ENCODE results near the gene CLEC11A.

CLEC11A gene

DNA sequence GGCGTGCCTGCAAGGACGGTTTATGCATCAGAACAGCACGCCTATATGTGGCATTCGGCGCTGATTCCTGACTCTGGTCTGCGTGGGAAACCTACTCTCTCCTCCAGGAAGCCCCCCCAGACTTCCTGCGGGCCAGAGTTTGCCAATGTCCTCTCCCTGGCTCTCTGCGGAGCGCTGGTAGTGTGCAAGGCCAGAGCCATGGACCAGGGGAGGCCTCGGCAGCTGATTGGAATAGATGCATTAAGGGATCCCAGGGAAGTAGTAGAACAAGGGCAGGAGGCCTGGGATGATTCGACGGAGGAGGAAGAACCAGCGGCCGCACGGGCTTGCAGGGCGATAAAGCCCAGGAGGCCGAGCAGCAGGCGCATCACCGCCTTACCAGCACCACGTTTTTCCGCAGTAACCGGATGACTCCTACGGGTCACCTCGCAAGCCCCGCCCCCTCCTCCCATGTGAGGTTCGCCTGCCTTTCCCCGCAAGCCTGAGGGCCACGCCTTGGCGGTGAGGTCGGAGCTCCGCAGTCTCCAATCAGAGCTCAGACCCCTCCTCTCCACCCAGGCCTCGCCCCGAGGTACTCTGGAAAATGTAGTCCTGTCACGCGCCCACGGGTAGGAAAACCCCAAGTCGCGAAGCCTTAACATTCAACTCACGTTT lies 5.0 kb downstream of the CLEC11A start:
- 72% methylated on average over 38 of the region's 39 CpGs for WGBS
- Histone ChIP-seq H3K27ac (ENCODE audit: low read length, poor library complexity, severe bottlenecking) (no peak overlapping the region), H4K8ac (ENCODE audit: low read length) (no peak overlapping the region), H2BK5ac (ENCODE audit: low read depth, low read length, poor library complexity, severe bottlenecking) (no peak overlapping the region), H3K18ac (ENCODE audit: low read depth in 1 of 2, low read length in 2 of 2) (no peak overlapping the region), H2BK12ac (ENCODE audit: low read length in 2 of 2) (no peak overlapping the region), H3K79me1 (replicated peaks; ENCODE audit: low read length, poor library complexity, severe bottlenecking) (no peaks in the 10 kb centered on the region), H2AFZ (ENCODE audit: low read depth, low read length) (no peak overlapping the region), H2AK5ac (ENCODE audit: low read length, severe bottlenecking) (no peak overlapping the region), H2BK15ac (ENCODE audit: low read depth, poor library complexity, severe bottlenecking) (no peak overlapping the region), H3K9me3 (ENCODE audit: control insufficient read depth, low read length) (no peaks in the 10 kb centered on the region), H3K4me1 (ENCODE audit: control insufficient read depth, insufficient read depth, low read depth, low read length) (peaks cover 1% of the 10 kb centered on the region), H3K14ac (ENCODE audit: low read length in 2 of 2) (no peak overlapping the region), H4K91ac (ENCODE audit: low read length) (no peak overlapping the region), H3K36me3 (ENCODE audit: control insufficient read depth in 1 of 2, insufficient read depth in 2 of 2, low read depth in 1 of 2, low read length in 2 of 2) (peaks cover 0 to 7% of the 10 kb centered on the region in 2 experiments), H3K23ac (ENCODE audit: low read length in 2 of 2) (no peak overlapping the region), H3K9ac (ENCODE audit: low read length) (no peak overlapping the region), H3K4me3 (ENCODE audit: insufficient read depth in 1 of 2, low read depth in 1 of 2, low read length in 2 of 2) (peak overlapping the region in 1 of 2 experiments; percentile 20), H2BK120ac (ENCODE audit: low read depth, low read length) (no peak overlapping the region), H3K4me2 (ENCODE audit: low read length, poor library complexity, severe bottlenecking) (no peak overlapping the region), H3K4ac (ENCODE audit: low read depth in 1 of 2, low read length in 2 of 2) (no peak overlapping the region), H3K27me3 (ENCODE audit: control insufficient read depth in 1 of 2, insufficient read depth in 1 of 2, low read length in 2 of 2) (peaks cover 0 to 1% of the 10 kb centered on the region in 2 experiments)
- DNase-seq = no peak

- Histone ChIP-seq H2AK5ac (ENCODE audit: low read length, severe bottlenecking) (no peak overlapping the region), H3K27me3 (ENCODE audit: control insufficient read depth in 1 of 2, insufficient read depth in 1 of 2, low read length in 2 of 2) (peaks cover 0 to 9% of the 10 kb centered on the region in 2 experiments), H4K8ac (ENCODE audit: low read length) (no peak overlapping the region), H3K18ac (ENCODE audit: low read depth in 1 of 2, low read length in 2 of 2) (no peak overlapping the region), H3K79me1 (replicated peaks; ENCODE audit: low read length, poor library complexity, severe bottlenecking) (no peaks in the 10 kb centered on the region), H3K36me3 (ENCODE audit: control insufficient read depth in 1 of 2, insufficient read depth in 2 of 2, low read depth in 1 of 2, low read length in 2 of 2) (peaks cover 0 to 7% of the 10 kb centered on the region in 2 experiments), H3K4ac (ENCODE audit: low read depth in 1 of 2, low read length in 2 of 2) (no peak overlapping the region), H2BK120ac (ENCODE audit: low read depth, low read length) (no peak overlapping the region), H3K9me3 (ENCODE audit: control insufficient read depth, low read length) (no peaks in the 10 kb centered on the region), H2BK5ac (ENCODE audit: low read depth, low read length, poor library complexity, severe bottlenecking) (no peak overlapping the region), H3K14ac (ENCODE audit: low read length in 2 of 2) (no peak overlapping the region), H3K4me1 (ENCODE audit: control insufficient read depth, insufficient read depth, low read depth, low read length) (no peaks in the 10 kb centered on the region), H4K91ac (ENCODE audit: low read length) (no peak overlapping the region), H3K23ac (ENCODE audit: low read length in 2 of 2) (no peak overlapping the region), H3K4me2 (ENCODE audit: low read length, poor library complexity, severe bottlenecking) (no peak overlapping the region), H3K4me3 (ENCODE audit: insufficient read depth in 1 of 2, low read depth in 1 of 2, low read length in 2 of 2) (no peak overlapping the region), H2BK12ac (ENCODE audit: low read length in 2 of 2) (no peak overlapping the region), H3K9ac (ENCODE audit: low read length) (no peak overlapping the region), H3K27ac (ENCODE audit: low read length, poor library complexity, severe bottlenecking) (no peak overlapping the region), H2BK15ac (ENCODE audit: low read depth, poor library complexity, severe bottlenecking) (no peak overlapping the region), H2AFZ (ENCODE audit: low read depth, low read length) (no peak overlapping the region)
- 70% methylated on average over 3 of the region's 5 CpGs for WGBS
- no peak for DNase-seq
Observed at GRCh38 chr19:50729894-50730293, 6.7 kb downstream of the CLEC11A start.

GRCh38 chr19:50735869-50736268 lies 12.7 kb downstream of the CLEC11A start:
- H3K23ac ChIP-seq (ENCODE audit: low read length in 2 of 2) = no peak overlapping the region
- H3K4ac ChIP-seq (ENCODE audit: low read depth in 1 of 2, low read length in 2 of 2) = no peak overlapping the region
- no peaks in the 10 kb centered on the region for H3K9me3 ChIP-seq (ENCODE audit: control insufficient read depth, low read length)
- no peak for DNase-seq
- H3K9ac ChIP-seq (ENCODE audit: low read length) = no peak overlapping the region
- no peak overlapping the region for H3K4me2 ChIP-seq (ENCODE audit: low read length, poor library complexity, severe bottlenecking)
- 79% methylated on average over 7 of the region's 7 CpGs for WGBS
- no peak overlapping the region for H2AK5ac ChIP-seq (ENCODE audit: low read length, severe bottlenecking)
- H3K18ac ChIP-seq (ENCODE audit: low read depth in 1 of 2, low read length in 2 of 2) = no peak overlapping the region
- no peak overlapping the region for H2BK15ac ChIP-seq (ENCODE audit: low read depth, poor library complexity, severe bottlenecking)
- H3K27me3 ChIP-seq (ENCODE audit: control insufficient read depth in 1 of 2, insufficient read depth in 1 of 2, low read length in 2 of 2) = peaks cover 0 to 54% of the 10 kb centered on the region in 2 experiments
- H3K14ac ChIP-seq (ENCODE audit: low read length in 2 of 2) = no peak overlapping the region
- no peak overlapping the region for H3K27ac ChIP-seq (ENCODE audit: low read length, poor library complexity, severe bottlenecking)
- no peak overlapping the region for H4K91ac ChIP-seq (ENCODE audit: low read length)
- no peak overlapping the region for H3K4me3 ChIP-seq (ENCODE audit: insufficient read depth in 1 of 2, low read depth in 1 of 2, low read length in 2 of 2)
- H3K79me1 ChIP-seq (replicated peaks; ENCODE audit: low read length, poor library complexity, severe bottlenecking) = no peaks in the 10 kb centered on the region
- no peak overlapping the region for H2BK5ac ChIP-seq (ENCODE audit: low read depth, low read length, poor library complexity, severe bottlenecking)
- no peaks in the 10 kb centered on the region for H3K36me3 ChIP-seq (ENCODE audit: control insufficient read depth in 1 of 2, insufficient read depth in 2 of 2, low read depth in 1 of 2, low read length in 2 of 2)
- H4K8ac ChIP-seq (ENCODE audit: low read length) = no peak overlapping the region
- no peak overlapping the region for H2BK120ac ChIP-seq (ENCODE audit: low read depth, low read length)
- H3K4me1 ChIP-seq (ENCODE audit: control insufficient read depth, insufficient read depth, low read depth, low read length) = no peaks in the 10 kb centered on the region
- H2BK12ac ChIP-seq (ENCODE audit: low read length in 2 of 2) = no peak overlapping the region
- H2AFZ ChIP-seq (ENCODE audit: low read depth, low read length) = no peak overlapping the region

DNA sequence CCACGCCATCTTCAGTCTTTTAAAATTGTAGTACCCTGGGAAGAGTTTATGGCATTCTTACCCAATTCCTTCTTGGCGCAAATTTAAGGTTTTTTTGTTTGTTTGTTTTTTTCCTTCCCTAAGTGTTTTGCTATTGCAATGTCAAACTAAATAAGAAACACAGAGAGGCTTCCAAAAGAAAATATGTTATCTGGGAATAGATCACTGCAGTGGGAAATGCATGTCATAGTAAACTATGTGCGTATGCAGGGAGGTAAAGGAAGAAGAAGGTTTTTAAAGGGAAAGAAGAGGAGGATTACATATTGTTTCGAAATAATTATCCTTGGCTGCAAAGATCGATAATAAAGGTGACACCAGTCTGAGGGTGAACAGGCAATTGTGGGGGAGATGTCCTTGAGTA lies 13.2 kb downstream of the CLEC11A start:
- Histone ChIP-seq H2BK5ac (ENCODE audit: low read depth, low read length, poor library complexity, severe bottlenecking) (no peak overlapping the region), H3K9me3 (ENCODE audit: control insufficient read depth, low read length) (no peaks in the 10 kb centered on the region), H3K79me1 (replicated peaks; ENCODE audit: low read length, poor library complexity, severe bottlenecking) (no peaks in the 10 kb centered on the region), H2BK120ac (ENCODE audit: low read depth, low read length) (no peak overlapping the region), H3K4me3 (ENCODE audit: insufficient read depth in 1 of 2, low read depth in 1 of 2, low read length in 2 of 2) (no peak overlapping the region), H3K36me3 (ENCODE audit: control insufficient read depth in 1 of 2, insufficient read depth in 2 of 2, low read depth in 1 of 2, low read length in 2 of 2) (no peaks in the 10 kb centered on the region), H3K23ac (ENCODE audit: low read length in 2 of 2) (no peak overlapping the region), H3K4me1 (ENCODE audit: control insufficient read depth, insufficient read depth, low read depth, low read length) (no peaks in the 10 kb centered on the region), H3K9ac (ENCODE audit: low read length) (no peak overlapping the region), H3K4ac (ENCODE audit: low read depth in 1 of 2, low read length in 2 of 2) (no peak overlapping the region), H3K27ac (ENCODE audit: low read length, poor library complexity, severe bottlenecking) (no peak overlapping the region), H4K8ac (ENCODE audit: low read length) (no peak overlapping the region), H3K27me3 (ENCODE audit: control insufficient read depth in 1 of 2, insufficient read depth in 1 of 2, low read length in 2 of 2) (peaks cover 0 to 59% of the 10 kb centered on the region in 2 experiments), H2AFZ (ENCODE audit: low read depth, low read length) (no peak overlapping the region), H4K91ac (ENCODE audit: low read length) (no peak overlapping the region), H2BK12ac (ENCODE audit: low read length in 2 of 2) (no peak overlapping the region), H2BK15ac (ENCODE audit: low read depth, poor library complexity, severe bottlenecking) (no peak overlapping the region), H3K14ac (ENCODE audit: low read length in 2 of 2) (no peak overlapping the region), H2AK5ac (ENCODE audit: low read length, severe bottlenecking) (no peak overlapping the region), H3K18ac (ENCODE audit: low read depth in 1 of 2, low read length in 2 of 2) (no peak overlapping the region), H3K4me2 (ENCODE audit: low read length, poor library complexity, severe bottlenecking) (no peak overlapping the region)
- 53% methylated on average over 4 of the region's 5 CpGs for WGBS
- DNase-seq = no peak
